ENCODE results near the gene IQCM. TPM values are rescaled to one million over a fixed set of nuclear protein-coding genes. Genes with fewer than 3 reads are reported as not detected.

Gene IQCM
- total RNA-seq, 2 donors from 2014 or later: not detected

DNA sequence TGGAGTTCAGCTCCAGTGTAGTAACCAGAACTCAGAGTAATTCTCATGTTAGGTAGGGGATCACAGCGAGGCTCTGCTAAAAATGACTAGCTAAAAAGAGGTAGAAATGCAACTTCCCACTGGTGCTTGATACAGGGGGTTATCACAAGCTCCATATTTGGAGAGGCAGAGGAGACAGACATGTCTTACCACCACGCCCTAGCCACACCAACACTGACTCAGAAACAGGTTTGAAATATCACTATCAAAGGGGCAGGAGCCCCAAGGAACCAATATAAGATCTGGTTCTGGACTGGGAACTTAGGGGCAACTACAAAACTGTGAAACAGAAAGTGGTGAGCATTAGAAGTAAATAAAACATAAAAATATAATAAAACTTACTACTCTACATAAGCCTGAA is 62.9 kb downstream of the IQCM start:
- Mint-ChIP-seq H3K4me1 (no peaks in the 10 kb centered on the region), H3K36me3 (ENCODE audit: low read depth) (no peaks in the 10 kb centered on the region), H3K4me3 (no peak overlapping the region), H3K27ac (no peak overlapping the region), H3K27me3 (no peaks in the 10 kb centered on the region)
- DNase-seq (no peak), ATAC-seq (no peak)
- H3K9me3 ChIP-seq (ENCODE audit: control insufficient read depth, low read length, poor library complexity, severe bottlenecking): no peaks in the 10 kb centered on the region

- ATAC-seq: no peak
- H3K9me3 ChIP-seq (ENCODE audit: control insufficient read depth, low read length, poor library complexity, severe bottlenecking): no peaks in the 10 kb centered on the region
- H3K27ac Mint-ChIP-seq: no peak overlapping the region
- no peaks in the 10 kb centered on the region for H3K4me1 Mint-ChIP-seq
- H3K4me3 Mint-ChIP-seq: no peak overlapping the region
- H3K36me3 Mint-ChIP-seq (ENCODE audit: low read depth): no peaks in the 10 kb centered on the region
- no peak for DNase-seq
- no peaks in the 10 kb centered on the region for H3K27me3 Mint-ChIP-seq
Observed at GRCh38 chr4:149751174-149751573, 64.5 kb downstream of the IQCM start.

DNA sequence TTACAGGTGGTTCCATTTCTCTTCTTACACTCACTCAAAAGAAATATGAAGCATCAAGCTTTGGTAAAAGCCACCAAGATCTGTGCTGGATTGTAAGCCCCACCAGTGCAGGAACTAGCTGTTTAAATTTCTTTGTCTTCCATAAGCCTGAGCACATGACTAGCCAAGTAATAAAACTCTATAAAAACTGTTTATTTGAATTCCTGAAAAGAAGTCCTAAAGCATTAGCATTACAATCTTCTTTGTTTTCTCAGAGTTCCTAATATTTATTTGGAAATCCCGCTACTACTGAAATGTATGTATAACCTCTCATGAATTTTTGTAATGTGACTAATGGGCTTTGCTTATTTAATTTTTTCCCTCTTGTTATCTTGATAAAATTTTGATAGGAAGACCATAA is 65.9 kb downstream of the IQCM start:
- Mint-ChIP-seq H3K4me1 (no peaks in the 10 kb centered on the region), H3K27ac (no peak overlapping the region), H3K4me3 (no peak overlapping the region), H3K36me3 (ENCODE audit: low read depth) (no peaks in the 10 kb centered on the region), H3K27me3 (no peaks in the 10 kb centered on the region)
- DNase-seq (no peak), ATAC-seq (no peak)
- H3K9me3 ChIP-seq (ENCODE audit: control insufficient read depth, low read length, poor library complexity, severe bottlenecking): no peaks in the 10 kb centered on the region

DNA sequence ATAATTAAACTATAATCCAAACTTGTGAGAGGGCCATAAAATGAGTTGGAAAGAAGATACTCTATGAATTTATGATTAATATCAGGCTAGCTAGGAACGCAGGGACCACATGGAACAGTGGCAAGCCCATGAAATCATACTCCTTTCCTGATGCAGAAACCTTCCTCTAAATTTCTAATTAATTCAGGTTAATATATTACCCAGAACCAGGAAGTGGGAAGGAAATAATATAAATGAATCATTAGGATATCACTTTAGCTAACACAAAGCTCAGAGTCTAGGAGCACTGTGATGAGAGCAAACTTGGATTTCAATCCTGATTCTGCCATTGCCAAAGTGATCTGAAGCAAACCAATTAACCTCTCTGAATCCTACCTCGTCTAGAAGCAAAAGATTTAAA is 68.0 kb downstream of the IQCM start:
- Mint-ChIP-seq H3K4me1 (no peaks in the 10 kb centered on the region), H3K27ac (no peak overlapping the region), H3K4me3 (no peak overlapping the region), H3K27me3 (no peaks in the 10 kb centered on the region), H3K36me3 (ENCODE audit: low read depth) (no peaks in the 10 kb centered on the region)
- ATAC-seq (no peak), DNase-seq (no peak)
- no peaks in the 10 kb centered on the region for H3K9me3 ChIP-seq (ENCODE audit: control insufficient read depth, low read length, poor library complexity, severe bottlenecking)

- no peaks in the 10 kb centered on the region for H3K4me1 Mint-ChIP-seq
- no peaks in the 10 kb centered on the region for H3K27me3 Mint-ChIP-seq
- H3K36me3 Mint-ChIP-seq (ENCODE audit: low read depth): no peaks in the 10 kb centered on the region
- no peaks in the 10 kb centered on the region for H3K9me3 ChIP-seq (ENCODE audit: control insufficient read depth, low read length, poor library complexity, severe bottlenecking)
- DNase-seq (no peak), ATAC-seq (no peak)
- no peak overlapping the region for H3K27ac Mint-ChIP-seq
- H3K4me3 Mint-ChIP-seq: no peak overlapping the region
Observed at GRCh38 chr4:149746276-149746675, 69.4 kb downstream of the IQCM start.

- no peak for ATAC-seq
- Mint-ChIP-seq H3K27me3 (peaks cover 5% of the 10 kb centered on the region), H3K4me3 (no peak overlapping the region), H3K4me1 (no peaks in the 10 kb centered on the region), H3K36me3 (ENCODE audit: low read depth) (no peaks in the 10 kb centered on the region), H3K27ac (no peak overlapping the region)
- no peak for DNase-seq
- no peaks in the 10 kb centered on the region for H3K9me3 ChIP-seq (ENCODE audit: control insufficient read depth, low read length, poor library complexity, severe bottlenecking)
Observed at GRCh38 chr4:149741186-149741831, 74.3 kb downstream of the IQCM start.

DNA sequence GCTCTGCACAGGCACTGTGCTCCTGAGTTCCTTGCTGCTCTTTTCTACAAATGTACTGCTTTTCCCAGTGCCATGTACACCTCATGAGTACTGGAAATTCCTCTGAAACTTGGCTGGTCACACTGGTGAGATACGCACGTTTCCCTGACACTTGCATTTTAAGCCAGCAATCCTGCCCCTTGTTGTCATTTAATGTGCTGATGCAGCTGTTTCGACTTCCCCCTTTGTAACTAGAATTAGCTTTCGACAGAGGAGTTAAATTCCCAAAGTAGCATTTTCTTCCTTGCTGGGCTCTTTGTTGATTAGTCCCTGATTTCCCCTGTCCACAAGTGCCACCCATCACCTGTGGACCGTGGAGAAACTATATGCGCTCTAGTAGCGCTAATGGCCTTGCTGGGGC is 77.5 kb downstream of the IQCM start:
- Mint-ChIP-seq H3K4me3 (no peak overlapping the region), H3K36me3 (ENCODE audit: low read depth) (no peaks in the 10 kb centered on the region), H3K27ac (no peak overlapping the region), H3K4me1 (no peaks in the 10 kb centered on the region), H3K27me3 (peaks cover 5% of the 10 kb centered on the region)
- DNase-seq (no peak), ATAC-seq (no peak)
- H3K9me3 ChIP-seq (ENCODE audit: control insufficient read depth, low read length, poor library complexity, severe bottlenecking): no peaks in the 10 kb centered on the region

DNA sequence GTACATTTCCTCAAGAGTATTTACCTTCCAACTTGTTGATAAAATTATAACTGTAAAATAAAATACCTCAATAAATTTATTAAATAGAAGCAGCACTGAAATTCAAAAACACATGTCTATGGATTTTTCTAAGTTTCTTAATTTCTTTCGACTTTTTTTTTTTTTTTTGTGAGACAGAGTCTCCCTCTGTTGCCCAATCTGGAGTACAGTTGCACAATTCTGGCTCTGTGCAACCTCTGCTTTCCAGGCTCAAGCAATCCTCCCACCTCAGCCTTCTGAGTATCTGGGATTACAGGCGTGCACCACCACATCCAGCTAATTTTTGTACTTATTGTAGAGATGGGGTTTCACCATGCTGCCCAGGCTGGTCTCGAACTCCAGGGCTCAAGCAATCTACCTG is 79.8 kb downstream of the IQCM start:
- H3K9me3 ChIP-seq (ENCODE audit: control insufficient read depth, low read length, poor library complexity, severe bottlenecking): no peaks in the 10 kb centered on the region
- H3K27ac Mint-ChIP-seq: no peak overlapping the region
- ATAC-seq (no peak), DNase-seq (no peak)
- peaks cover 5% of the 10 kb centered on the region for H3K27me3 Mint-ChIP-seq
- no peaks in the 10 kb centered on the region for H3K4me1 Mint-ChIP-seq
- H3K36me3 Mint-ChIP-seq (ENCODE audit: low read depth): no peaks in the 10 kb centered on the region
- H3K4me3 Mint-ChIP-seq: no peak overlapping the region

GRCh38 chr4:149728444-149728843 is 87.2 kb downstream of the IQCM start:
- no peak for ATAC-seq
- no peaks in the 10 kb centered on the region for H3K36me3 Mint-ChIP-seq (ENCODE audit: low read depth)
- H3K27ac Mint-ChIP-seq: no peak overlapping the region
- no peak overlapping the region for H3K4me3 Mint-ChIP-seq
- DNase-seq: no peak
- H3K4me1 Mint-ChIP-seq: no peaks in the 10 kb centered on the region
- no peaks in the 10 kb centered on the region for H3K9me3 ChIP-seq (ENCODE audit: control insufficient read depth, low read length, poor library complexity, severe bottlenecking)
- H3K27me3 Mint-ChIP-seq: no peaks in the 10 kb centered on the region

GRCh38 chr4:149727663-149728062 is 88.0 kb downstream of the IQCM start:
- Mint-ChIP-seq H3K27me3 (no peaks in the 10 kb centered on the region), H3K27ac (no peak overlapping the region), H3K36me3 (ENCODE audit: low read depth) (no peaks in the 10 kb centered on the region), H3K4me1 (no peaks in the 10 kb centered on the region), H3K4me3 (no peak overlapping the region)
- no peak for ATAC-seq
- no peak for DNase-seq
- no peaks in the 10 kb centered on the region for H3K9me3 ChIP-seq (ENCODE audit: control insufficient read depth, low read length, poor library complexity, severe bottlenecking)

GRCh38 chr4:149723065-149723464 is 92.6 kb downstream of the IQCM start:
- ATAC-seq (no peak), DNase-seq (no peak)
- Mint-ChIP-seq H3K36me3 (ENCODE audit: low read depth) (no peaks in the 10 kb centered on the region), H3K4me1 (no peaks in the 10 kb centered on the region), H3K4me3 (no peak overlapping the region), H3K27ac (no peak overlapping the region), H3K27me3 (no peaks in the 10 kb centered on the region)
- H3K9me3 ChIP-seq (ENCODE audit: control insufficient read depth, low read length, poor library complexity, severe bottlenecking): no peaks in the 10 kb centered on the region

- no peak overlapping the region for H3K27ac Mint-ChIP-seq
- no peaks in the 10 kb centered on the region for H3K9me3 ChIP-seq (ENCODE audit: control insufficient read depth, low read length, poor library complexity, severe bottlenecking)
- no peak overlapping the region for H3K4me3 Mint-ChIP-seq
Observed at GRCh38 chr4:149719806-149720205, 95.8 kb downstream of the IQCM start.

GRCh38 chr4:149719357-149719756 is 96.3 kb downstream of the IQCM start:
- H3K27ac Mint-ChIP-seq: no peak overlapping the region
- H3K4me1 Mint-ChIP-seq: no peaks in the 10 kb centered on the region

More at GRCh38 chr4:149719806-149720205, 95.8 kb downstream of the IQCM start:
- no peak for DNase-seq
- H3K4me1 Mint-ChIP-seq: no peaks in the 10 kb centered on the region
- no peaks in the 10 kb centered on the region for H3K27me3 Mint-ChIP-seq
- no peak for ATAC-seq
- no peaks in the 10 kb centered on the region for H3K36me3 Mint-ChIP-seq (ENCODE audit: low read depth)

GRCh38 chr4:149718500-149718899 is 97.1 kb downstream of the IQCM start:
- Mint-ChIP-seq H3K36me3 (ENCODE audit: low read depth) (no peaks in the 10 kb centered on the region), H3K27ac (no peak overlapping the region), H3K27me3 (no peaks in the 10 kb centered on the region), H3K4me1 (no peaks in the 10 kb centered on the region), H3K4me3 (no peak overlapping the region)
- no peak for DNase-seq
- no peak for ATAC-seq
- no peaks in the 10 kb centered on the region for H3K9me3 ChIP-seq (ENCODE audit: control insufficient read depth, low read length, poor library complexity, severe bottlenecking)

More at GRCh38 chr4:149719357-149719756, 96.3 kb downstream of the IQCM start:
- ATAC-seq: no peak
- H3K27me3 Mint-ChIP-seq: no peaks in the 10 kb centered on the region
- H3K4me3 Mint-ChIP-seq: no peak overlapping the region
- no peak for DNase-seq
- H3K36me3 Mint-ChIP-seq (ENCODE audit: low read depth): no peaks in the 10 kb centered on the region
- no peaks in the 10 kb centered on the region for H3K9me3 ChIP-seq (ENCODE audit: control insufficient read depth, low read length, poor library complexity, severe bottlenecking)
